HG02981 (cell line): ENCODE data around the gene NT5DC1.
A peak's percentile ranks its signal among the peaks of the same experiment; 100 is the strongest.

ENCODE experiments used
- ATAC-seq: cut with Tn5 transposase; IDR thresholded peaks from one replicate; pipeline ENCODE4 v1.9.1; 2021; ENCODE audit warnings: mild to moderate bottlenecking, moderate library complexity; ENCODE audit not compliant: unreplicated experiment

The NT5DC1 gene

GRCh38 chr6:116133453-116133852 lies 32.8 kb downstream of the NT5DC1 start:
- ATAC-seq = no peak

GRCh38 chr6:116136373-116136772 lies 35.7 kb downstream of the NT5DC1 start:
- no peak for ATAC-seq

GRCh38 chr6:116136933-116137340 lies 36.3 kb downstream of the NT5DC1 start:
- no peak for ATAC-seq

- ATAC-seq = no peak
Observed at GRCh38 chr6:116139917-116140316, 39.3 kb downstream of the NT5DC1 start.

- ATAC-seq = no peak
Observed at GRCh38 chr6:116144605-116145004, 44.0 kb downstream of the NT5DC1 start.

- ATAC-seq = no peak
Observed at GRCh38 chr6:116145803-116146675, 45.4 kb downstream of the NT5DC1 start.

GRCh38 chr6:116152620-116153019 lies 52.0 kb downstream of the NT5DC1 start:
- ATAC-seq = no peak

GRCh38 chr6:116154887-116155286 lies 54.2 kb downstream of the NT5DC1 start:
- no peak for ATAC-seq

- ATAC-seq = no peak
Observed at GRCh38 chr6:116156405-116157326, 56.0 kb downstream of the NT5DC1 start.

- ATAC-seq = no peak
Observed at GRCh38 chr6:116157391-116157790, 56.7 kb downstream of the NT5DC1 start.

GRCh38 chr6:116158641-116159040 lies 58.0 kb downstream of the NT5DC1 start:
- no peak for ATAC-seq

- peak; percentile 65 for ATAC-seq
Observed at GRCh38 chr6:116159782-116160524, 59.3 kb downstream of the NT5DC1 start.

GRCh38 chr6:116165596-116165995 lies 64.9 kb downstream of the NT5DC1 start:
- ATAC-seq = peak; percentile 57

GRCh38 chr6:116166369-116166768 lies 65.7 kb downstream of the NT5DC1 start:
- no peak for ATAC-seq

- ATAC-seq = no peak
Observed at GRCh38 chr6:116168148-116168547, 67.5 kb downstream of the NT5DC1 start.

GRCh38 chr6:116169880-116170279 lies 69.2 kb downstream of the NT5DC1 start:
- ATAC-seq = no peak

- no peak for ATAC-seq
Observed at GRCh38 chr6:116170358-116171057, 69.9 kb downstream of the NT5DC1 start.

- no peak for ATAC-seq
Observed at GRCh38 chr6:116173928-116174327, 73.3 kb downstream of the NT5DC1 start.

- ATAC-seq = no peak
Observed at GRCh38 chr6:116175344-116175743, 74.7 kb downstream of the NT5DC1 start.

- ATAC-seq = no peak
Observed at GRCh38 chr6:116176596-116176995, 75.9 kb downstream of the NT5DC1 start.
